Fibroblast of skin of right biceps (primary cell): Measurements from ENCODE around the gene CA5B.
A peak's percentile ranks its signal among the peaks of the same experiment; 100 is the strongest.
"Not testable (repeated sequence)": the region's sequence is repeated elsewhere in the genome, so short reads cannot be mapped to it uniquely, and the experiment has no call there.

ENCODE experiments used
- DNase-seq: peaks from one replicate; pipeline ENCODE4 v3.0.0-alpha.2; 2013

The CA5B gene

GRCh38 chrX:15748841-15749240 is 10.8 kb downstream of the CA5B start:
- no peak for DNase-seq

DNA sequence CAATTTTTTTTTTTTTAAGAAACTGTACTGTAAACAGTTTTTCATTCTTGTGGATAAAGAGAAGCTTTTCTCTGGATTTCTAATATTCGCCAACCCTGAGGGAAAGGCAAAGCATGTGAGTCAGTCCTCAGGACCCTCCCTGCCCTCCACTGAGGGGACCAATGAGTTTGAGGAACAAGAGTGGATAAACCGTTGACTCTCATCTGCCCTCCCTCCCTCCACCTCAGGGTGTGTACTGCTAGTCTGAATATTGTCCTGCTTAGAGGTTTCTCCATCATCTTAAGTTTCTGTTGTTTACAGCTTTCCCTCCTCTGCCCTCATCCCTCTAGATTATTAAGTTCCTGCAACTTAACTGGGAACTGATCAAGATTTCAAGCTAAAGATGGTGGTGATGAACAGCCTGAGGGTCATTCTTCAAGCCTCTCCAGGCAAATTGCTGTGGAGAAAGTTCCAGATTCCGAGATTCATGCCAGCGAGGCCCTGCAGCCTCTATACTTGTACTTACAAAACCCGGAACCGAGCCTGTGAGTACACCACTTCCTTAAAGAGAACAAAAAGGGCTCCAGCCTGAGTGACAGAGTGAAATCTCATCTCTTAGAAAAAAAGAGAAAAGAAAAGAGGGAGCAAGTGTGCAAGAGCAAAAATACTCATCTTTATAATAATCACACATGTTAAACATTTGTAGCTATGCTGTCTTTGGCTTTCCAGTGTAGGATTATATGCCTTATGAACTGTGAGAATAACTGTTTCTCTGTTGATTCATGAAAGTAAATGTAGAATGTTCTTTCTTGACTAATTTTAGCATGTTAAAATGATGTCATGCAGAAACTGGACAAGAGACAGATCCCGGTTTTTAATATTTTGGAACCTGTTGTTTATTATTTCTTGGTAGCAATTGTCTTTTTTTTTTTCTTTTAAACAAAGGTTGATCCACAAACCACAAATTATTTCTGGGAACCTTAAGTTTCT is 11.9 kb downstream of the CA5B start:
- no peak for DNase-seq

- DNase-seq: no peak
Observed at GRCh38 chrX:15750611-15751154, 12.6 kb downstream of the CA5B start.

DNA sequence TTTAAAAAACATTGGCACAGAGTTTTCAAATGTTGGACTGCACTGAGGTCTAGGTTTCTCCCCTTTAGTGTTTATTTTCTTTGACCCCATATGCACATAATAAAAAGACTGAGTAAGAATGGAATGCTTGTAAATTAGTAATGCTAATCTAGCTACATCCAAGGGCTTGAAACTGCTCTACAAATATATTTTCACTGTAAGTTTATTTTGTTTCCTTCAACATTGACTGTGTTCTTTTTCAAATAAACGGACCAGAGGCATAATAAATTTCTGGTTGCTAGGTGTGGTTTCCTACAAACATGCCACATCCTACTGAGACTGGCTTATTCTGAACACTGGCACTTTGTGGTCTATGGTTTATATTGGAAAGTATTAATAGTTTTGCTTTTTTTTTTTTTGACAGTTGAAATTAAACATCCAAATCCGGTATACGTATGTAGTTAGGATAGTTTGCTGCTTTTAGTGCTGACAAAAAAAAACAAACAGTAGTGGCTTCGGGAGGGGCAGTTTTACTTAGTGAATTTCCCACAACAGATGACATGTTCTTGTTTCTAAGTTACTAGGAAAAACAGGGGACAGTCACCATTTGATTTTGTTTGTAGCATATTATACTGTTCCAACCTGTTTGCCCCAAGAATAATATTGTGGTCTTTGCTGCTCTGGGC is 13.2 kb downstream of the CA5B start:
- DNase-seq: peak; percentile 20

DNA sequence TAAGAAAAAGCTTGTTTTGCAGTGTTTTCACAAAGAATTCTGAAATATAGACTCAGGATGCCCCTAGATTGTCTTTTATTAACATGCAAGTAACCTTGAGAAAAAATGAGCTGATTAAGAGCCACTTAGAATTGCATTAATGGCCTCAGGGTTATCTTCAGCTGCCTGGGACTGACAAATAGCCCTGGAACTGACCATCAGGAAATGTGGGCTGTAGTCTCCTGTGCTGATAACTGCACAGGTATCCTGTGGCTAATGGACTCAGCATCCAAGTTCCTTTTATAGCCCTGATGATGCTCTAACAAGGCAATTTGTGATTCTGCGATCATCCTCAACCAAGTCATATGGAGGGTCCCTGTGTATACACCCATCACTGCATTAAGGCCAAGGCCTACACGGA is 17.0 kb downstream of the CA5B start:
- no peak for DNase-seq

GRCh38 chrX:15758140-15758539 is 20.1 kb downstream of the CA5B start:
- no peak for DNase-seq

- not testable (repeated sequence) for DNase-seq
Observed at GRCh38 chrX:15759886-15760285, 21.8 kb downstream of the CA5B start.

GRCh38 chrX:15761564-15762191 is 23.6 kb downstream of the CA5B start:
- DNase-seq: peak; percentile 26

DNA sequence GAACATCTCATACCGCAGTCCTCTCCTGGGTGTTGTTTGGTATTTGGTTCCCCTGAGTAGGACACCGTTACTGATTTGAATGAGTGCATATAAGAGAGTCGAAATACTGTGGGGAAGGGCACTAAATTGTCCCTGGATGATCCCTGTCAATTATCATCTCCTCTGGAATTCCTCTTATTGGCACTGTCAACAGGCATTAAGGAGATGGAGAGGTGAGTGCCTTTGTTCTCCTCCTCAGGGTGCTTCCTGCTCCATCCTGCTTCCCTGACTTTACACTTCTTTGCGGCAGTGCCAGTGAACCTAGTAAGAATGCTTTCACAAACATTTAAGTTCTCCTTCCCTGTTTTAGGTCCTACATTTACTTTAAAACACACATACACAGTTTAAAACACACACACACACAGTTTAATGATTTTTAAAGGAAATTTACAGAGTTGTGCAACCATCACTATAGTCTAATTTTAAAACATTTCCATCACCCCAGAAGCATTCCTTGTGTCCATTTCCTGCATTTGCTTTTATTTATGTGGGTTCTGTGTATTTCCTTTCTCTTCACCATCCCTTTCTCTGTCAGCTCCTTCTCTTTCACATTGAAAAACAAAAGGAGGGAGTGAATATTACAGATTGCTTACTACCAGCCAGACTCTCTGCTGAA is 31.4 kb downstream of the CA5B start:
- DNase-seq: no peak

DNA sequence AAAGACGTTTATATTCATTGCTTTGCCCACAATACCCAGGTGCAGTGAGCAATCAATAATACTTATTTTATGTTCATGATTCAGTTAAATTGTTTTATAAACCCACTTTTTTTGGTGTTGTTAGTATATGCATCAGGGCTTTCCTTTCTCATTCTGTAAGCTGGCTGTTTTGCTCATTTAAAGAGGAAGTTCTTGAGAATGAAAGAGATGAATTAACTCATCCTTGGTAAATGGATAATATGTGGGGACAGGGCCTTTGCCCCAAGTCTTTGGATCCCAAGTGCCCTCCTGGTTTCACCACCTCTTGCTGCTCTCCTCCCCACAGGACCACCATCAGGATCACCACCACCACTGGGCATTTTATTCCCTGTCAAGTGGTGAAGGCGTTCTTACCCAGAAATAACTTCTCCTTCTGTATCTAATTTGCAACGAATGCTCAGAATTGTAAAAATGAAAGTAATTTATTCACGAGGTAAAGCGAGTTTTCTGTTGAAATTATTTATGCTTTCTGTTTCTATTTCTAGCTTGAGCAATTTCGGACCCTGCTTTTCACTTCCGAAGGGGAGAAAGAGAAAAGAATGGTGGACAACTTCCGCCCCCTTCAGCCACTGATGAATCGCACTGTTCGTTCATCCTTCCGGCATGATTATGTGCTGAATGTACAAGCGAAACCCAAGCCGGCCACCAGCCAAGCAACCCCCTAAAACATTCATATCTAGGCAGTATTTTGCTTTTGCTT is 44.1 kb downstream of the CA5B start:
- no peak for DNase-seq

DNA sequence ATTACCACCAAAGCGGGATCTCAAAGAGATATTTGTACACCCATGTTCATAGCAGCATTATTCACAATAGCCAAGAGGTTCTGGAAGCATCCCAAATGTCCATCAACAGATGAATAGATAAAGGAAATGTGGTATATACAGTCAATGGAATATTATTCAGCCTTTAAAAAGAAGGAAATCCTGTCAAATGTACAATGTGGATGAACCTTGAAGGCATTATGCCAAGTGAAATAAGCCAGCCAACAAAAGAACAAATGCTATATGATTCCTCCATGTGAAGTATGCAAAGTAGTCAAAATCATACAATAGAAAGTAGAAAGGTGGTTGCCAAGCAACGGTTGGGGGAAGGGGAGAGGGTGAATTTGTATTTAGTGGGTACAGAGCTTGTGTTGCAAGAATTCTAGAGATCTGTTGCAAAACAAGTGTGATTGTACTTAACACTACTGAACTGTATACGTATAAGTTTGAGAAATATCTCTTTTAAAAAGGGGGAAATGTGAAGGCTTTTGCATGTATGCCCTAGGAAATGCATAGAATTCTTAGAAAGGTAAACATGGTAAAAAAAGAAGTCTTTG is 47.2 kb downstream of the CA5B start:
- DNase-seq: no peak

DNA sequence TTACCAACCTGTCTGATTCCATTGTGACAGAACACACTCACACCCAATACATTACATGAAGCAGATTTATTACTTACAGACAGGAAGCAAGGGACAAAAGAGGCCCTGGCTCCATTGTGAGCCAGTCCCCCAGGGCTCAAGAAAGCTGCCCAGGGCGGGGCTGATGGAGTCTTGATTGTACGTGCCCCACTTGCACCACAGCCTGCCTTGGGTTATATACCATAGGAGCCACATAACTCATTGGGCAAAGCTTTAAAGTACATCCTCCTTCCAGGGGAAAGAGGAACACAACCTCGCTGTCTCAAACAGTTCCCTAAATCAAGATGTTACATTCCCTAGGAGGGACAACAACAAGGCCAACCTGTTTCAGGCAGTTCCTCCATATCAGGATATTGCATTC is 48.8 kb downstream of the CA5B start:
- no peak for DNase-seq

- peak; percentile 70 for DNase-seq
Observed at GRCh38 chrX:15789979-15790768, 52.1 kb downstream of the CA5B start, which contains the start of gene ZRSR2. Gene ZRSR2 (plus strand): TSS chrX:15790484. CDS start chrX:15790496, 12 bp downstream.

GRCh38 chrX:15790769-15791290 is 52.8 kb downstream of the CA5B start:
- peak; percentile 1 for DNase-seq

DNA sequence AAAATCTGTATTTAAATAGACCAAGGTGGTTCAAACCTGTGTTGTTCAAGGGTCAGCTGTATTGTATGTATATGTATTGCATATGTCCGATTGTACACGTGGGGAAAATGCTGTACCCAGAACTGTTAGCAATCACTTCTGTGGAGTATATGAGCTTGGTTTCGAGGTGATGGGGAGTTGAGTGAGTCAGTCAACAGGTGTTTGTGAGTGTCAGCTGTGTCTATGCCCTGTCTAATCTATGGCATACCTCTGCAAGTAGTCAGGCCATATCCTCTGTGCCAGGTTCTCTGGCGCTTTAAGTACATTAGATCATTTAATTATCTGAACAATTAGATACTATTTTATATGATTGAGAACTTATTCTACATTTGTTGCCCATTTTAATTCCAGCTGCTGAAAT is 59.6 kb downstream of the CA5B start:
- no peak for DNase-seq

DNA sequence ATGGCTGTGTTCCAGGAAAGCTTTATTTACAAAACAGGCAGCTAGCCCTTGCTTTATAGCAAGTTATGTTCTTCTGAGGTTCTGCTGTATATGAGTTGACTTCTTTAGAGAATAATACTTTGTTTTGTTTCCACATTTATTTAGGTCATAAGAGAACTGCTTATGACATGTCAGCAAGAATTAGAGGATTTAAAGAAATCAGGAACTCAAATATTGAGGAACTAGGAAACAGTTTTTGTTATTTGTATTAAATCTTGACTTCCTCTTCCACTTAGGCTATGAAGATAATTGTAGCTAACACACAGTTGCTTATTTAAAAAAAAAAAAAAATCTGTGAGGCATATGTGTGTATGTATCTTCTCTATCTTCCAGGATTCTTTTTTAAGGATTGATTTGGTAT is 66.5 kb downstream of the CA5B start:
- no peak for DNase-seq

DNA sequence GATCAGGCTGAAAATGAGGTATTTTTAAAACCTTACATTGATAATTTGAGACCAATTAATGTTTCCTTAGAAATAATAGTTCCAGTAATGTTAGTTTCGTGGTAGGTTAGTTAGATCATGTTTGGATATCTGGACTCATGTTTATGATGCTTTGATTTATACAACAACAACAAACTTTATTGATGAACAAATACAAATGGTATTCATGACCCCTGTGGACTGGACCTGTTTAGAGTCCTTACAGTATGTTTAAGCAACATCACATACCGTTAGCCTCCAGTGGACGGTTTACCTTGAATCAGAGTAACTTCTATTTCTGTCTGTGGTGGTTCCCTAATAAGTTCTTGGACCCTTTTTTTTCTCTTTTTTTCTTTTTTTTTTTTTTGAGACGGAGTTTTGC is 70.2 kb downstream of the CA5B start:
- no peak for DNase-seq

DNA sequence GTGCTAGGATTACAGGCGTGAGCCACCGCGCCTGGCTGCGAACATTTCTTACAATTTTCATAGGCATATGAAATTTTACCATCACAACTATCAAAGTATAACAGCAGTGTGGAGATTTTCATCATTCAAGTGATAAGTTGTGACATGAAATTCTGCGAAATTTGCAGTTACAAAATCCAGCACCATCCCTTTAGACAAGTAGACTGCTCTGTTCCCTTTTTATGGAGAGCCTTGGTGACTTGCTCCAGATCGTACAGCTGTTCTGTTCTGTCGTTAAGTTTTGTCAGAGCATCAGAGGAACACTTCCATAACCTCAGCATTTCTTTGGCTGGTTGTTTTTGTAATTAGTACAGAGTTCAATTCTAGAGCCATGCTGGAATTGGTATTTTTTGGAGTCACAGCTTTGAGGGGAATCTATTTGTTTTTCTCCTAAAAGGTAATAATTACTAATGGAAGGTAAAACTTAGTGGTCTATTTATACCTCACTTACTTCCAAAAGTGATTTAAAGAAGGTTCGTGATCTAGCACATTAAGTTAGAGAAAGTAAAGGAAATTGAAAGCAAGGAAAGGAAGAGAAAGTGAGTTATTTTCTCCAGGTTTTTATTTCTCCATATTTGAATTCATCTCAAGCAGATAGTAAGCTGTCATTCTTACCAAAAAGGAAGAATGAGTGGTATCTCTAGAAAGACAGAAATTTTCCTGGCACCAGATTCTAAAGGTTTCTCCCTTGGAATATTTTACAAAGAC is 74.3 kb downstream of the CA5B start:
- DNase-seq: no peak

GRCh38 chrX:15813416-15813815 is 75.3 kb downstream of the CA5B start:
- DNase-seq: no peak
